RWPE2 (cell line): ENCODE results near the gene PNPLA3.

Experiments
- ATAC-seq: fragments of 200-7000 bp; cut with Tn5 transposase; 3 replicates; pipeline ENCODE4 v1.9.1; 2021; ENCODE audit warnings: low read depth
- DNase-seq: peaks from one replicate; pipeline ENCODE4 v3.0.0-alpha.2; 2020; ENCODE audit warnings: low spot score
- H3K27ac ChIP-seq: fragments of 450-650 bp; 2 replicates; pipeline ENCODE4 v1.5.1; 2017; ENCODE audit warnings: mild to moderate bottlenecking; ENCODE audit not compliant: poor library complexity, severe bottlenecking
- H3K27me3 ChIP-seq: fragments of 250-450 bp; sonication (Bioruptor Pico); 2 replicates; pipeline ENCODE4 v1.5.1; 2021; ENCODE audit warnings: mild to moderate bottlenecking, moderate library complexity; ENCODE audit not compliant: insufficient read depth, poor library complexity, severe bottlenecking
- H3K36me3 ChIP-seq: fragments of 250-450 bp; sonication (Bioruptor Pico); 2 replicates; pipeline ENCODE4 v1.5.1; 2020; ENCODE audit warnings: low read depth, mild to moderate bottlenecking, moderate library complexity
- H3K4me1 ChIP-seq: fragments of 250-450 bp; sonication (Bioruptor Pico); 2 replicates; pipeline ENCODE4 v1.5.1; 2021; ENCODE audit warnings: mild to moderate bottlenecking, moderate library complexity; ENCODE audit not compliant: insufficient read depth, poor library complexity, severe bottlenecking
- H3K4me3 ChIP-seq: fragments of 250-450 bp; sonication (Bioruptor Pico); 2 replicates; pipeline ENCODE4 v1.5.1; 2021; ENCODE audit warnings: mild to moderate bottlenecking, moderate library complexity; ENCODE audit not compliant: severe bottlenecking
- H3K9me3 ChIP-seq: fragments of 250-450 bp; sonication (Bioruptor Pico); 2 replicates; pipeline ENCODE4 v1.5.1; 2021; ENCODE audit warnings: mild to moderate bottlenecking, moderate library complexity; ENCODE audit not compliant: severe bottlenecking
- CTCF ChIP-seq: fragments of 450-650 bp; IDR thresholded peaks from one replicate; pipeline ENCODE4 v1.5.1; 2017; ENCODE audit warnings: mild to moderate bottlenecking, moderate library complexity; ENCODE audit not compliant: poor library complexity, severe bottlenecking

Gene PNPLA3

GRCh38 chr22:43955040-43955882 lies 31.7 kb downstream of the PNPLA3 start, which contains the start of gene SAMM50:
SAMM50 (plus strand) TSS chr22:43955442; CDS start chr22:43955578, 136 bp downstream.
- H3K27ac ChIP-seq, result peak within 1 kb of the TSS; percentile 60
- DNase-seq, result peak; percentile 83
- peaks cover 13% of the 10 kb centered on the region for H3K4me1 ChIP-seq
- H3K4me3 ChIP-seq, result peak within 1 kb of the TSS; percentile 80
- H3K36me3 ChIP-seq, result 0 out of 2 replicates have a peak, but pooled peaks cover 6% of the 10 kb centered on the region
- no peaks in the 10 kb centered on the region for H3K27me3 ChIP-seq
- H3K9me3 ChIP-seq, result no peaks in the 10 kb centered on the region
- peak; percentile 14 for TF ChIP-seq CTCF
- peak; percentile 92 for ATAC-seq

- Histone ChIP-seq H3K36me3 (0 out of 2 replicates have a peak, but pooled peaks cover 9% of the 10 kb centered on the region), H3K9me3 (no peaks in the 10 kb centered on the region), H3K4me3 (peak overlapping the region; percentile 80), H3K27me3 (no peaks in the 10 kb centered on the region), H3K27ac (peak overlapping the region; percentile 60), H3K4me1 (peaks cover 13% of the 10 kb centered on the region)
- DNase-seq (no peak), ATAC-seq (peak; percentile 9; the same call in 2 of the 3 replicates)
- no peak for TF ChIP-seq CTCF
Observed at GRCh38 chr22:43955883-43956782, 32.5 kb downstream of the PNPLA3 start.

GRCh38 chr22:43956805-43957463 lies 33.3 kb downstream of the PNPLA3 start:
- no peak for DNase-seq
- H3K4me3 ChIP-seq, result no peak overlapping the region

GRCh38 chr22:43957871-43958270 lies 34.3 kb downstream of the PNPLA3 start:
- Histone ChIP-seq H3K36me3 (peaks cover 9% of the 10 kb centered on the region; the same call in 1 of the 2 replicates), H3K27me3 (no peaks in the 10 kb centered on the region), H3K27ac (no peak overlapping the region), H3K4me1 (peaks cover 13% of the 10 kb centered on the region), H3K4me3 (no peak overlapping the region), H3K9me3 (no peaks in the 10 kb centered on the region)
- TF ChIP-seq CTCF, result no peak
- DNase-seq (no peak), ATAC-seq (no peak)

More at GRCh38 chr22:43956805-43957463, 33.3 kb downstream of the PNPLA3 start:
- 0 out of 2 replicates have a peak, but pooled peaks cover 9% of the 10 kb centered on the region for H3K36me3 ChIP-seq
- no peaks in the 10 kb centered on the region for H3K27me3 ChIP-seq
- H3K4me1 ChIP-seq, result peaks cover 13% of the 10 kb centered on the region
- no peak for TF ChIP-seq CTCF
- no peak overlapping the region for H3K27ac ChIP-seq
- H3K9me3 ChIP-seq, result no peaks in the 10 kb centered on the region
- no peak for ATAC-seq
